Natural killer cell (primary cell): ENCODE results near the gene NRXN3. TPM values are rescaled to one million over a fixed set of nuclear protein-coding genes. Genes with fewer than 3 reads are reported as not detected.

Experiments
- ATAC-seq, 3 donors: fragments of 150-1000 bp in 2 of 3; fragments of 200-7000 bp in 1 of 3; cut with Tn5 transposase; 1 replicate in 1 of 3; 2 replicates in 2 of 3; pipeline ENCODE4 v1.10.0; 2021; ENCODE audit warnings: mild to moderate bottlenecking in 2 of 3, moderate library complexity in 2 of 3
- DNase-seq, 2 donors: peaks; one replicate each; pipeline versions ENCODE4 v3.0.0 to v3.0.0-alpha.2; 2013 to 2021; ENCODE audit warnings: mixed read lengths in 1 of 2
- H3K27ac ChIP-seq: one replicate; pipeline ENCODE4 v1.5.1; 2013; ENCODE audit warnings: mild to moderate bottlenecking, low read length
- H3K27me3 ChIP-seq: one replicate; pipeline ENCODE4 v1.6.1; 2013; ENCODE audit warnings: low read length; ENCODE audit not compliant: control insufficient read depth, insufficient read depth
- H3K36me3 ChIP-seq: one replicate; pipeline ENCODE4 v1.6.1; 2013; ENCODE audit warnings: low read length; ENCODE audit not compliant: control insufficient read depth, insufficient read depth
- H3K4me1 ChIP-seq: one replicate; pipeline ENCODE4 v1.6.1; 2013; ENCODE audit warnings: low read length; ENCODE audit not compliant: control insufficient read depth, insufficient read depth
- H3K4me3 ChIP-seq: one replicate; pipeline ENCODE4 v1.5.1; 2013; ENCODE audit warnings: low read length
- H3K9me3 ChIP-seq: one replicate; pipeline ENCODE4 v1.6.1; 2013; ENCODE audit warnings: low read length; ENCODE audit not compliant: control insufficient read depth, insufficient read depth
- H3K27ac Mint-ChIP-seq, 2 donors: one replicate each; pipeline ENCODE4 v1.8.0; 2022; ENCODE audit warnings: mild to moderate bottlenecking in 2 of 2, mixed read lengths in 2 of 2, moderate library complexity in 1 of 2
- H3K27me3 Mint-ChIP-seq, 2 donors: one replicate each; pipeline ENCODE4 v1.8.0; 2022; ENCODE audit warnings: low read depth in 2 of 2, mixed read lengths in 2 of 2
- H3K36me3 Mint-ChIP-seq: one replicate; pipeline ENCODE4 v1.8.0; 2022; ENCODE audit warnings: mixed read lengths
- H3K4me1 Mint-ChIP-seq, 2 donors: one replicate each; pipeline ENCODE4 v1.8.0; 2022; ENCODE audit warnings: mixed read lengths in 2 of 2
- H3K4me3 Mint-ChIP-seq: one replicate; pipeline ENCODE4 v1.8.0; 2022; ENCODE audit warnings: mild to moderate bottlenecking, moderate library complexity, mixed read lengths
- H3K9me3 Mint-ChIP-seq, 2 donors: one replicate each; pipeline ENCODE4 v1.8.0; 2022; ENCODE audit warnings: mixed read lengths in 2 of 2
- WGBS: methylation state at CpG from one replicate; pipeline ENCODE4 v1.1.7; 2013; ENCODE audit warnings: missing lambda C conversion rate; ENCODE audit not compliant: insufficient coverage; 5-methylcytosine and 5-hydroxymethylcytosine counted together
- intact Hi-C: fragments of 100-400 bp; cut with micrococcal nuclease; formaldehyde crosslinking; loops from one replicate; pipeline ENCODE4 v1.14.2; 2022
- total RNA-seq, 4 donors: library from RNA; stranded (reverse); fragments of 120-200 nt in 1 of 4; gene quantifications; one replicate each; pipeline versions ENCODE4 v1.2.3 to v1.2.4, GENCODE V29; 2013 to 2022
- TF ChIP-seq, protein P1 (sequence below): fragments of 200-600 bp; IDR thresholded peaks from one replicate; pipeline ENCODE4 v1.8.0; 2022; ENCODE audit warnings: antibody characterized with exemption

The NRXN3 gene
- total RNA-seq, 3 donors from 2014 or later (not counting 1 experiment from before 2014, with no cell fraction given) = not detected

DNA sequence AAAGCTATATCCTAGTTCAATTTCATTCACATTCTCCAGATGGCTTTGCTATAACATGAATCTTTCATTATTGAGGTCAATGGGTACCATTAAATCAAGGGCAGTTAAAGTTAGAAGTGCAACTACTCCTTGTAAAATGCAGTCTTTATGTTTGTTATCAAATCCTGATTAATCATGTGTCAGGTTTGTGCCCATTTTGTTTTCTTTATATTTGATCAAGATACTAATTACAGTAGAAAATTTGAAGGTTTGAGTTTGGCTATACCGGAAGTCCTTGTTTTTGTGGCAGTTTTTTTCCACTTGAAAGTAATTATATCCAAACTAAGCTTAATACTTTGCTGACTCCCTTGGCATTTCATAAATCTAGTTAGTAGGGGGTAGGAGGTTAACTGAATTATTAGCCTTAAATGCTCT, 1528.1 kb downstream of the NRXN3 start:
- Mint-ChIP-seq H3K36me3 (no peaks in the 10 kb centered on the region), H3K4me3 (no peak overlapping the region), H3K27me3 (no peaks in the 10 kb centered on the region), H3K27ac (no peak overlapping the region), H3K4me1 (no peaks in the 10 kb centered on the region), H3K9me3 (peaks cover 3 to 5% of the 10 kb centered on the region in 2 donors)
- Histone ChIP-seq H3K27ac (no peak overlapping the region), H3K4me3 (no peak overlapping the region), H3K9me3 (no peaks in the 10 kb centered on the region), H3K4me1 (no peaks in the 10 kb centered on the region), H3K27me3 (no peaks in the 10 kb centered on the region), H3K36me3 (no peaks in the 10 kb centered on the region)
- DNase-seq = no peak
- WGBS = no CpG with 5 or more reads among the region's 1 CpG
- ATAC-seq = no peak
- TF ChIP-seq, protein P1, sequence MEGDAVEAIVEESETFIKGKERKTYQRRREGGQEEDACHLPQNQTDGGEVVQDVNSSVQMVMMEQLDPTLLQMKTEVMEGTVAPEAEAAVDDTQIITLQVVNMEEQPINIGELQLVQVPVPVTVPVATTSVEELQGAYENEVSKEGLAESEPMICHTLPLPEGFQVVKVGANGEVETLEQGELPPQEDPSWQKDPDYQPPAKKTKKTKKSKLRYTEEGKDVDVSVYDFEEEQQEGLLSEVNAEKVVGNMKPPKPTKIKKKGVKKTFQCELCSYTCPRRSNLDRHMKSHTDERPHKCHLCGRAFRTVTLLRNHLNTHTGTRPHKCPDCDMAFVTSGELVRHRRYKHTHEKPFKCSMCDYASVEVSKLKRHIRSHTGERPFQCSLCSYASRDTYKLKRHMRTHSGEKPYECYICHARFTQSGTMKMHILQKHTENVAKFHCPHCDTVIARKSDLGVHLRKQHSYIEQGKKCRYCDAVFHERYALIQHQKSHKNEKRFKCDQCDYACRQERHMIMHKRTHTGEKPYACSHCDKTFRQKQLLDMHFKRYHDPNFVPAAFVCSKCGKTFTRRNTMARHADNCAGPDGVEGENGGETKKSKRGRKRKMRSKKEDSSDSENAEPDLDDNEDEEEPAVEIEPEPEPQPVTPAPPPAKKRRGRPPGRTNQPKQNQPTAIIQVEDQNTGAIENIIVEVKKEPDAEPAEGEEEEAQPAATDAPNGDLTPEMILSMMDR = no peak
- intact Hi-C loops = no loop called here

DNA sequence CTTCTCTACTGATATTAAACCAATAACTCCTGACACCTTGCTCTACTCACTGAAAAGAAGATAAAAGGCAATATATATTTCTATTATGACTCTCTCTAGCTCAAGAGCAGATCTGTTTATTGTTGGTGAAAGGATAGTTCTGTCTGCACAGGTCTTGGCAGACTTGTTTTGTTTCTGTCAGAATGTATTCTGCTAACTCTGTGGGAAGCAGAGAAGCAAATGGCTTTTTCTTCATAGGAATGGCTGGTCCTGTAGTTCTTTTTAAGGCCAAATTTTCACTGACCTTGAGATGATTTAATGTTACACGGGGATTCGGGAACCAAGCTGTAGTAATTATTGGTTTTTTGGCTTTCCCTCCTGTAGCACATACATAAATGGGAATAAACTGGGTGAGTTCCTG, 1529.0 kb downstream of the NRXN3 start:
- Histone ChIP-seq H3K4me3 (no peak overlapping the region), H3K27me3 (no peaks in the 10 kb centered on the region), H3K36me3 (no peaks in the 10 kb centered on the region), H3K4me1 (no peaks in the 10 kb centered on the region), H3K27ac (no peak overlapping the region), H3K9me3 (no peaks in the 10 kb centered on the region)
- no peak overlapping the region for H3K4me3 Mint-ChIP-seq
- H3K4me1 Mint-ChIP-seq = no peaks in the 10 kb centered on the region
- no peak overlapping the region for H3K27ac Mint-ChIP-seq
- DNase-seq = no peak
- intact Hi-C loops = no loop called here
- no peaks in the 10 kb centered on the region for H3K36me3 Mint-ChIP-seq
- peaks cover 3 to 5% of the 10 kb centered on the region in 2 donors for H3K9me3 Mint-ChIP-seq
- TF ChIP-seq, protein P1 = no peak
- WGBS = 100% methylated on average over 2 of the region's 2 CpGs
- H3K27me3 Mint-ChIP-seq = no peaks in the 10 kb centered on the region
- ATAC-seq = no peak

DNA sequence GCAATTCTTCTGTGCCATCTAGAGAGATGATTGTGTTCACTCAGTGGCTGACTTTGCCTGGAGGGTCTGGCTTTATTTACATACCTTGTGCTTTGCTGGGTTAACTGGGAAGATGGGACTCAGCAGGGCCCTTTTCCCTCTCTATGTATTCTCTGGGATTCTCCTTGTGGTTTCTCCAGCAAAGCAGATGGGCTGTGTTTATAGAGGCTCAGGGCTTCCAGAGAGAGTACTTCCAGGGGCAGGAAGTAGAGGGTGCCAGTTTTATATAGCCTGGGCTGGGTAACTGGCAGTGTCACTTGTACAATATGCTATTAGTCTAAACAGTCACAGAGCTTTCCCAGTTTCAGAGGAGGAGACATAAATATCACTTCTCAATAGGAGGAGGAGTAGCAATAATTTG, 1531.2 kb downstream of the NRXN3 start:
- Histone ChIP-seq H3K4me3 (no peak overlapping the region), H3K27me3 (no peaks in the 10 kb centered on the region), H3K4me1 (no peaks in the 10 kb centered on the region), H3K9me3 (no peaks in the 10 kb centered on the region), H3K27ac (no peak overlapping the region), H3K36me3 (no peaks in the 10 kb centered on the region)
- ATAC-seq (no peak), DNase-seq (no peak)
- TF ChIP-seq, protein P1 = no peak
- H3K36me3 Mint-ChIP-seq = no peaks in the 10 kb centered on the region
- intact Hi-C loops = no loop called here
- peaks cover 5 to 6% of the 10 kb centered on the region in 2 donors for H3K9me3 Mint-ChIP-seq
- no peaks in the 10 kb centered on the region for H3K4me1 Mint-ChIP-seq
- peaks cover 0 to 2% of the 10 kb centered on the region in 2 donors for H3K27me3 Mint-ChIP-seq
- H3K27ac Mint-ChIP-seq = no peak overlapping the region
- no peak overlapping the region for H3K4me3 Mint-ChIP-seq

DNA sequence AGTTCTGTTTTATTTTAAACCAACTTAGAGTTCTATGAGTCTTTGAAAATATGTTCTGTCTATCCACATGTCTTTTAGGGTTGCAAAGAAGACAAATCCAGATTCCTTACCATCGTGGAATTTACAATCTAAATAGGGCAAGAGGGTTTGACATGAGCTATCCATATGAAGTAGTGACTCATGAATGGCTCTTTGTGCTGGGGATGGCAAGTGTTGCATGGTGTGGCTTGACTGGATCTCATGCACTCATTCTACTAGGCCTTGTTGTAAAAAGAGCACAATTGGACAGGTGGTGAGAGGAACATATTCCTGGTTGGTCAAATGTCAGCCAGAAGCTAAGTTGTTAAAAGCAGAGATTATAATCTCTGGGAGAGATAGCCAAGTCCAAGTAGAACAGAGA, 1532.0 kb downstream of the NRXN3 start:
- Mint-ChIP-seq H3K4me3 (no peak overlapping the region), H3K36me3 (no peaks in the 10 kb centered on the region), H3K27me3 (peaks cover 0 to 2% of the 10 kb centered on the region in 2 donors), H3K9me3 (peaks cover 6 to 8% of the 10 kb centered on the region in 2 donors), H3K27ac (no peak overlapping the region), H3K4me1 (no peaks in the 10 kb centered on the region)
- Histone ChIP-seq H3K4me1 (no peaks in the 10 kb centered on the region), H3K9me3 (no peaks in the 10 kb centered on the region), H3K27ac (no peak overlapping the region), H3K27me3 (no peaks in the 10 kb centered on the region), H3K36me3 (no peaks in the 10 kb centered on the region), H3K4me3 (no peak overlapping the region)
- intact Hi-C loops = no loop called here
- ATAC-seq (no peak), DNase-seq (no peak)
- TF ChIP-seq, protein P1 = no peak
- WGBS = 83% methylated on average over 1 of the region's 1 CpG
